ENCODE measurements around the gene IGF1R.

The IGF1R gene

GRCh38 chr15:98835876-98836275, 187.5 kb downstream of the IGF1R start:
- Mint-ChIP-seq H3K9me3 (peaks cover 8 to 14% of the 10 kb centered on the region in 2 donors), H3K4me3 (no peak overlapping the region), H3K4me1 (ENCODE audit: low read depth in 2 of 2) (no peaks in the 10 kb centered on the region), H3K27me3 (peaks cover 21 to 41% of the 10 kb centered on the region in 2 donors), H3K36me3 (ENCODE audit: insufficient read depth) (no peaks in the 10 kb centered on the region), H3K27ac (no peak overlapping the region)
- no peak for DNase-seq
- no peak for ATAC-seq (replicated peaks)

DNA sequence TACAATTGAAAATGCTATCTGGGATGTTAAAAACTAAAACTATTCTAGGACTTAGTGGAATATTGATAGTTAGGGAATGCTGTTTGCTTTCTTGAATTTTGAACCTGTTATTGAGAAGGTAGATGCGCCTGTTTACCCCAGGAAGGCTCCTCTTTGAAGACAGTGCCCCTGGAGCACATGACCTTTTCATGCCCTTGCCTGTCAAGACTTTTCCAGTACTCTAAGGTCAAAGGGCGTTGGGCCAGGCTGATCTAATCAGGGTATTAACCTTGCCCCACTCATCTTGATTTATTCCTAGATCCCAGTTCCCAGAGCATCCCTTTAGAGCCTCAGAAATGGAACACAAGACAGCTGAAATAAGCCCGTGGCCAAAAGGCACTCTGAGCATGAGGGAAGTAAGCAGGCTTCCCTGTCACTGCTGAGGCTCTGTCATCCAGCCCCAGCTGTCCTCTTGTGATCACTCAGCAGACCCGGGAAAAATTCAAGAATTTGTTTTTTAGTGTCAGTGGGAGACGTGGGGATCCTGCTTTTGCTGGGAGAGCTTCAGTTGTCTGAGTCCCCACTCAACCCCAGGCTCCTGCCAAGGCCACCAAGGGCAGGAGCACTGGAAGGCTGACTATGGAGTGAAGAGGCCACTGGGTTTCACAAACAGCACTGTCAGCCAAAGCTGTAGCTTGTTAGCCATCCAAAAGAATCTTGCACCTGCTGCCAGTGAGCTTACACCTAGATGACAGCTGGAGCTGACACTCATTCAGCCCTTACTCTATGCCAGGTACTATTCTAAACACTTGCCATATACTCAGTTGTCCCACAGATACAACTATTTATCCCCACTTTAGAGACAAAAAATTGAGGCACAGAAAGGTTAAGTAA, 190.3 kb downstream of the IGF1R start:
- Mint-ChIP-seq H3K4me3 (no peak overlapping the region), H3K4me1 (ENCODE audit: low read depth in 2 of 2) (no peaks in the 10 kb centered on the region), H3K36me3 (ENCODE audit: insufficient read depth) (no peaks in the 10 kb centered on the region), H3K27ac (no peak overlapping the region), H3K27me3 (peaks cover 26% of the 10 kb centered on the region in 2 donors), H3K9me3 (peaks cover 0 to 7% of the 10 kb centered on the region in 2 donors)
- ATAC-seq (replicated peaks) (no peak), DNase-seq (no peak)

DNA sequence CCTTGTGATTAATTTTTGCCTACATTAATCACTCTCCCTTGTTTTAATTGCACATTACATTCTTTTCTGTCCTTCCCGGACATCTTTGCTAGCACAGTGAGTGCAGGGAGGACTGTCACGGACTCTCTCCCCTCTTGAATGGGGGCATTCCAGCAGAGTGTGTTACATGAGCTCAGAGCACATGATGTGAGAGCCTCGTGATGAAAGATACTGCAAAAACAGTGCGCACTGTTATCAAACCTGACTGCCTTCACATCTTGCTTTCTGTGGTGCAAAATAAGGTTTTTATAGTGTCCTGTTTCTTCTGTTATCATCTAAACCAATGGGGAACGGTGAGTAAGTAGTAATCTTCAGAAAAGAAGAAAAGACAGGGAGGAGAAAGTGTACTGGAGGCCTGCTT, 191.7 kb downstream of the IGF1R start:
- ATAC-seq (replicated peaks) (no peak), DNase-seq (no peak)
- Mint-ChIP-seq H3K36me3 (ENCODE audit: insufficient read depth) (no peaks in the 10 kb centered on the region), H3K27me3 (peaks cover 18 to 20% of the 10 kb centered on the region in 2 donors), H3K9me3 (no peaks in the 10 kb centered on the region), H3K4me1 (ENCODE audit: low read depth in 2 of 2) (no peaks in the 10 kb centered on the region), H3K4me3 (no peak overlapping the region), H3K27ac (no peak overlapping the region)

DNA sequence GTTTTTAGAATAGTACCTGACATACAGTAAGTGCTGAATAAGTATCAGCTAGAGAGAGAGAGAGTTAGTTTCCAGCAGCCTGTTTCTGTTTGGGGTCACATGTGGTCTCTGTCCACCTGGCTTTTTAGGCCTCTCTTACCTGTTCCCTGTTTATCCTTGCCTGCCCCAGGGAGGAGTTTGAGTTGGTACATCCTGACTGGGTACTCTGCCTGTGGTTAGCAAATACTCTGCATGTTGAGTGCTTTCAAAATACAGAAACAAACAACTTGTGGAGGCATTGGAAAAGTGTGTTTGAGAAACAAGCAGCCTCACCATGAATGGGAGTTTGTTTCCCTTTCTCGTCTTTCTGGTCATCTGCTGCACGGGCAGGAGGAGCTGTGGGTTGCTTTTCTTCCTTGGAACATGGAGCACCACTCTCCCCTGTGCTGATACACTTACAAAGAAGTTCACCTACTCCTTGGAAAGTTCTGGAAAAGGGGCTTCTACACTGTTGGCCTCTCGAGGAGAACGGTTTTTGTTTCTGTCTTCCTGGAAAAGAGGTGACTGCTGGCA, 193.2 kb downstream of the IGF1R start:
- Mint-ChIP-seq H3K9me3 (no peaks in the 10 kb centered on the region), H3K4me3 (no peak overlapping the region), H3K36me3 (ENCODE audit: insufficient read depth) (no peaks in the 10 kb centered on the region), H3K4me1 (ENCODE audit: low read depth in 2 of 2) (peaks cover 0 to 3% of the 10 kb centered on the region in 2 donors), H3K27ac (no peak overlapping the region), H3K27me3 (peaks cover 18 to 19% of the 10 kb centered on the region in 2 donors)
- DNase-seq = no peak
- no peak for ATAC-seq (replicated peaks)

DNA sequence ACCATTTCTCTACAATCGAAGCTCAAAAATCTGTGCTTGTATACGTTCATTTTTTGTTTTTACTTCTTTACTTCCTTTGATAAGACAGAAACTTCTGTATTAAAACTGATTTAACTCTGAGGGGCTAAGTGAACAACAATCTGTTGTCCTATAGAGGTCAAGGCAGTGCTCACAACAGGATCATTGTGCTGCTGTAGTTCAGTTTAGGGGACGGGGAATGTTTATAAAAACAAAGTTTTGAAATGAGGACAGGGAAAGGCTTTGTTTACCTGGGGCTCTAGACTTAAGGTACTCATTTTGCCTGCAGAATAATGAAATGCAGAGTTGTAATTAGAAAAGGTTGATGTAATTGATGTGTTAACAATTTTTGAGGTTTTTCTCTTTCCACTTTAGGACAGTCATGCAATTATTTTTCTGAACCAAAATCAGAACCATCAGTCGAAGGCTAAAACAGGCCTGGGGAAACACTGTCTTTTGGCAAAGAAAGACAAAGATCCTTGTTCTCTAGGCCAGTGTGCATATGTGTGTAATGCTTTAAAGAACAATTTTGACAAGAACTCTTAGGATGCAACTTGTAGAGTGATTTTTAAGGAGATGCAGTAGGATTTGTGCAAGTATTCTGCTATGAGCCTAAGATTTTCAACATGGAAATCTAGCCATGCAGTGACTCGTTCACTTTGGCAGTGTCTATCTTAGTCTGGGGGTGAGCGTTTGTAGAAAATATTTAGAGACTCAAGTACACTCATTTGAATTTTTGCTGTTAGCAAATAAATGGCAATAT, 194.0 kb downstream of the IGF1R start:
- Mint-ChIP-seq H3K27me3 (peaks cover 14 to 18% of the 10 kb centered on the region in 2 donors), H3K9me3 (no peaks in the 10 kb centered on the region), H3K27ac (no peak overlapping the region), H3K4me1 (ENCODE audit: low read depth in 2 of 2) (peaks cover 0 to 3% of the 10 kb centered on the region in 2 donors), H3K4me3 (no peak overlapping the region), H3K36me3 (ENCODE audit: insufficient read depth) (no peaks in the 10 kb centered on the region)
- no peak for ATAC-seq (replicated peaks)
- no peak for DNase-seq

GRCh38 chr15:98842973-98843285, 194.6 kb downstream of the IGF1R start:
- Mint-ChIP-seq H3K4me1 (ENCODE audit: low read depth in 2 of 2) (peaks cover 0 to 3% of the 10 kb centered on the region in 2 donors), H3K4me3 (no peak overlapping the region), H3K27me3 (peaks cover 14 to 18% of the 10 kb centered on the region in 2 donors), H3K36me3 (ENCODE audit: insufficient read depth) (no peaks in the 10 kb centered on the region), H3K27ac (no peak overlapping the region), H3K9me3 (no peaks in the 10 kb centered on the region)
- ATAC-seq (replicated peaks) = no peak
- no peak for DNase-seq

DNA sequence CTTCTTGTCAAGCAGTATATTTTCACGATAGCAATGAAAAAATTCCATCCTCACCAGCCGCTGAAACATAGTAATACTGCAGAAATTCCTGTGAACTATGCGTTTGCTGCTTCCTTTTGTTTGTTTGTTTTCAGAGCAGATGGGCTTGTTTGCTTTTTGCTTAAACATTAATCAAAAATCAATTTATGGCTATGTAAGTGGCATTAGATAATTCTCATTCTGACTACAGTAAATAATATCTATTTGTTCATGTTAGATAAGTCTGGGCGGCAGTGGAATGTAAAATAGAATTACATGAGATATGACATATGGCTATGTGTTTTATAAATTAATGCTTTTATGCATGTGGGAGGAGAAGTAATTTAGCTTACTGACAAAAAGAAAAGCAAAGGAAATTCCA, 195.5 kb downstream of the IGF1R start:
- DNase-seq (no peak), ATAC-seq (replicated peaks) (no peak)
- Mint-ChIP-seq H3K4me1 (ENCODE audit: low read depth in 2 of 2) (peaks cover 0 to 3% of the 10 kb centered on the region in 2 donors), H3K9me3 (no peaks in the 10 kb centered on the region), H3K36me3 (ENCODE audit: insufficient read depth) (no peaks in the 10 kb centered on the region), H3K27me3 (peaks cover 18% of the 10 kb centered on the region in 2 donors), H3K4me3 (no peak overlapping the region), H3K27ac (no peak overlapping the region)

DNA sequence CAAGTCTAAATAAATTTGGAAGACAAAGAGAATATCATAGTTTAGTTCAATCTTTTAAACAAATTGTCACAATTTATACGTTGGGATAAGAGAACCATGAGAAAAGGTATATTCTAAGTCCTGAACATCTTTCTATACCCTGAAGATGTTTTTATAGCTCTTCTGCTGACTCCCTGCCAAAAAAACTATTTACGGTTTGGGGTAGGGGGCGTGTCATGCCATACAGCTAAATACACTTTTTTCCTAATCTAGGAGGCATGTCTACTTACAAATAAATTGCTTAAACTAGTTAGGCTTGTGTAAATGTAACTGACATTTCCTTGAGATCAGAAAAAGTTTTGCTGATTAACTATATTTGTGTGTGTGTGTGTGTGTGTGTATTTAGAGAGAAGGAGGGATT, 195.9 kb downstream of the IGF1R start:
- Mint-ChIP-seq H3K36me3 (ENCODE audit: insufficient read depth) (no peaks in the 10 kb centered on the region), H3K27ac (no peak overlapping the region), H3K9me3 (no peaks in the 10 kb centered on the region), H3K27me3 (peaks cover 18% of the 10 kb centered on the region in 2 donors), H3K4me1 (ENCODE audit: low read depth in 2 of 2) (peaks cover 0 to 3% of the 10 kb centered on the region in 2 donors), H3K4me3 (no peak overlapping the region)
- DNase-seq (no peak), ATAC-seq (replicated peaks) (no peak)

DNA sequence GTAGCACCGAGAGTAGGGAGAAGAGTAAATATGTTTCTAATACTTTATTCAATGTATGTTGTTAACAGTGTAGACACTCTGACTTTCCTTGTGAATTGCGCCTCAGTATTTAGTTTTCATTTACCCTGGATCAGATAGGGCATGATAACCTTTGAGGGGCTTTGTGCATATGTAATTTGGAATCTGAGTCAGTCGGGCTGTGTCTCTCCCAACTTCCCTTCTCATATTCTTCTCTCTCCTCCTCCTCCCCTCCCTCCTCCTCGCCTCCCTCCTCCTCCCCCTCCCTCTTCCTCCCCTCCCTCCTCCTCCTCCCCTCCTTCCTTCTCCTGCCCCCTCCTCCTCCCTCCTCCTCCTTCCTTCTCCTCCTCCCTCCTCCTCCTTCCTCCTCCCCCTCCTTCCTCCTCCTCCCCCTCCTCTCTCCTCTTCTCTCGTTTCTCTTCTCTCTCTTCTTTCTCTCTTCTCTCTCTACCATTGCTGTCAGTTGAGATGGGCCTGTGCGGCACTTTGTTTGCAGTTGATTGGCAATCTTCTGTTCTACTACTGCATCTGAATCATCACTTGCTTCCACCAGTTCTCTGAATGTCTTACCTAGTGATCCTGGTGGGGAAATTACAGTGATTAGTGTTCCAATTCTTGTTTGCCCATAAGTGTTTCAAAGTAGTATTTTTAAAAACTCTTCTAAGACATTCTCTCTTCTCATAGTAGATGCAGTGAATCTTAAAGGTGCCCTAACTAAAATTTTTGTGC, 197.0 kb downstream of the IGF1R start:
- ATAC-seq (replicated peaks) (no peak), DNase-seq (no peak)

GRCh38 chr15:98850961-98851572, 202.7 kb downstream of the IGF1R start:
- Mint-ChIP-seq H3K27ac (peak overlapping the region; percentile 95 to 97), H3K9me3 (no peaks in the 10 kb centered on the region), H3K36me3 (ENCODE audit: insufficient read depth) (peaks cover 15% of the 10 kb centered on the region), H3K27me3 (peaks cover 0 to 4% of the 10 kb centered on the region in 2 donors), H3K4me3 (peak overlapping the region; percentile 91 to 94), H3K4me1 (ENCODE audit: low read depth in 2 of 2) (peaks cover 30 to 32% of the 10 kb centered on the region in 2 donors)
- DNase-seq = peak; percentile 53 to 60 (median 57)
- peak; percentile 55 for ATAC-seq (replicated peaks)

More for the DNA sequence above, 197.0 kb downstream of the IGF1R start:
- Mint-ChIP-seq H3K4me3 (no peak overlapping the region), H3K9me3 (no peaks in the 10 kb centered on the region), H3K36me3 (ENCODE audit: insufficient read depth) (no peaks in the 10 kb centered on the region), H3K27me3 (peaks cover 10 to 13% of the 10 kb centered on the region in 2 donors), H3K4me1 (ENCODE audit: low read depth in 2 of 2) (peaks cover 3 to 4% of the 10 kb centered on the region in 2 donors), H3K27ac (peak overlapping the region in 1 of 2 donors; percentile 4)

- Mint-ChIP-seq H3K27me3 (peaks cover 0 to 5% of the 10 kb centered on the region in 2 donors), H3K36me3 (ENCODE audit: insufficient read depth) (peaks cover 15% of the 10 kb centered on the region), H3K9me3 (no peaks in the 10 kb centered on the region), H3K4me1 (ENCODE audit: low read depth in 2 of 2) (peaks cover 30 to 32% of the 10 kb centered on the region in 2 donors), H3K4me3 (peak overlapping the region; percentile 91 to 94), H3K27ac (peak overlapping the region; percentile 95 to 97)
- peak; percentile 60 to 67 (median 64) for DNase-seq
- ATAC-seq (replicated peaks) = peak; percentile 55
Observed at GRCh38 chr15:98853161-98853560, 204.8 kb downstream of the IGF1R start.

- H3K36me3 Mint-ChIP-seq (ENCODE audit: insufficient read depth) = peaks cover 15% of the 10 kb centered on the region
- peak overlapping the region; percentile 95 to 97 for H3K27ac Mint-ChIP-seq
- DNase-seq (no peak), ATAC-seq (replicated peaks) (no peak)
- peaks cover 30 to 35% of the 10 kb centered on the region in 2 donors for H3K4me1 Mint-ChIP-seq (ENCODE audit: low read depth in 2 of 2)
- peak overlapping the region; percentile 91 to 94 for H3K4me3 Mint-ChIP-seq
- peaks cover 5 to 7% of the 10 kb centered on the region in 2 donors for H3K27me3 Mint-ChIP-seq
- no peaks in the 10 kb centered on the region for H3K9me3 Mint-ChIP-seq
Observed at GRCh38 chr15:98853617-98854420, 205.5 kb downstream of the IGF1R start.

Measured in effector memory CD8-positive, alpha-beta T cell (primary cell).